Spinal cord (tissue), 10 donors: ENCODE measurements around the gene LINGO1. TPM values are rescaled to one million over a fixed set of nuclear protein-coding genes. Genes with fewer than 3 reads are reported as not detected.

Experiments
- DNase-seq, 6 donors: peaks; one replicate each; pipeline versions ENCODE4 v3.0.0 to v3.0.0-alpha.2; 2013 to 2015; ENCODE audit warnings: low spot score in 6 of 6, low read depth in 4 of 6
- H3K27ac ChIP-seq: one replicate; pipeline ENCODE4 v1.5.1; 2013; ENCODE audit warnings: low read depth, low read length, control low read depth
- H3K27me3 ChIP-seq: one replicate; pipeline ENCODE4 v1.6.1; 2013; ENCODE audit warnings: low read length; ENCODE audit not compliant: control insufficient read depth, insufficient read depth
- H3K36me3 ChIP-seq: one replicate; pipeline ENCODE4 v1.6.1; 2013; ENCODE audit warnings: low read length; ENCODE audit not compliant: control insufficient read depth, insufficient read depth
- H3K4me1 ChIP-seq: one replicate; pipeline ENCODE4 v1.6.1; 2013; ENCODE audit warnings: low read length; ENCODE audit not compliant: control insufficient read depth, insufficient read depth
- H3K4me3 ChIP-seq: one replicate; pipeline ENCODE4 v1.5.1; 2013; ENCODE audit warnings: low read depth, low read length, control low read depth
- H3K9me3 ChIP-seq: one replicate; pipeline ENCODE4 v1.6.1; 2013; ENCODE audit warnings: low read length; ENCODE audit not compliant: control insufficient read depth, insufficient read depth
- WGBS: methylation state at CpG from one replicate; pipeline ENCODE4 v1.1.5; 2013; ENCODE audit warnings: missing lambda C conversion rate; ENCODE audit not compliant: insufficient coverage; 5-methylcytosine and 5-hydroxymethylcytosine counted together
- polyA plus RNA-seq, 2 donors: library from polyadenylated mRNA; unstranded; fragments of 120-200 nt; gene quantifications; one replicate each; pipeline ENCODE4 v1.2.1, GENCODE V29; 2013; ENCODE audit not compliant: insufficient read length in 2 of 2
- total RNA-seq, 2 donors: library from RNA; depleted of rRNA in 1 of 2; stranded (reverse); fragments of 120-200 nt in 1 of 2; fragments of >200 nt in 1 of 2; gene quantifications; one replicate each; pipeline versions ENCODE4 v1.2.3 to v1.2.4, GENCODE V29; 2013 to 2014
- donor health status: healthy.

LINGO1 gene
- total and polyA plus RNA-seq, 4 donors: 13.7 to 149 (median 83.7) TPM

GRCh38 chr15:77620960-77621647, 11.6 kb downstream of the LINGO1 start:
- H3K9me3 ChIP-seq: no peaks in the 10 kb centered on the region
- H3K27me3 ChIP-seq: no peaks in the 10 kb centered on the region
- DNase-seq: no peak
- peaks cover 53% of the 10 kb centered on the region for H3K36me3 ChIP-seq
- no peak overlapping the region for H3K27ac ChIP-seq
- 87% methylated on average over 2 of the region's 4 CpGs for WGBS
- H3K4me1 ChIP-seq: peaks cover 76% of the 10 kb centered on the region
- no peak overlapping the region for H3K4me3 ChIP-seq

GRCh38 chr15:77620297-77620696, 12.4 kb downstream of the LINGO1 start:
- 60% methylated on average over 7 of the region's 7 CpGs for WGBS
- Histone ChIP-seq H3K36me3 (peaks cover 61% of the 10 kb centered on the region), H3K27ac (no peak overlapping the region), H3K27me3 (no peaks in the 10 kb centered on the region), H3K4me3 (no peak overlapping the region), H3K9me3 (no peaks in the 10 kb centered on the region), H3K4me1 (peaks cover 68% of the 10 kb centered on the region)
- no peak for DNase-seq

- Histone ChIP-seq H3K4me1 (peaks cover 66% of the 10 kb centered on the region), H3K4me3 (no peak overlapping the region), H3K36me3 (peaks cover 64% of the 10 kb centered on the region), H3K27ac (no peak overlapping the region), H3K27me3 (no peaks in the 10 kb centered on the region), H3K9me3 (no peaks in the 10 kb centered on the region)
- no peak for DNase-seq
- WGBS: 58% methylated on average over 6 of the region's 6 CpGs
Observed at GRCh38 chr15:77619883-77620282, 12.8 kb downstream of the LINGO1 start.

- 57% methylated on average over 9 of the region's 12 CpGs for WGBS
- no peak for DNase-seq
- H3K4me3 ChIP-seq: no peak overlapping the region
- no peaks in the 10 kb centered on the region for H3K9me3 ChIP-seq
- H3K36me3 ChIP-seq: peaks cover 66% of the 10 kb centered on the region
- H3K27me3 ChIP-seq: no peaks in the 10 kb centered on the region
- H3K4me1 ChIP-seq: peaks cover 44% of the 10 kb centered on the region
- H3K27ac ChIP-seq: no peak overlapping the region
Observed at GRCh38 chr15:77617476-77618230, 15.1 kb downstream of the LINGO1 start.

GRCh38 chr15:77616072-77616471, 16.6 kb downstream of the LINGO1 start:
- no peak for DNase-seq
- H3K27ac ChIP-seq: no peak overlapping the region
- 59% methylated on average over 6 of the region's 8 CpGs for WGBS
- peaks cover 63% of the 10 kb centered on the region for H3K36me3 ChIP-seq
- no peaks in the 10 kb centered on the region for H3K27me3 ChIP-seq
- H3K9me3 ChIP-seq: no peaks in the 10 kb centered on the region
- H3K4me1 ChIP-seq: peaks cover 45% of the 10 kb centered on the region
- H3K4me3 ChIP-seq: no peak overlapping the region

- H3K4me3 ChIP-seq: no peak overlapping the region
- DNase-seq: no peak
- H3K9me3 ChIP-seq: no peaks in the 10 kb centered on the region
- no peaks in the 10 kb centered on the region for H3K27me3 ChIP-seq
- 92% methylated on average over 31 of the region's 31 CpGs for WGBS
- H3K4me1 ChIP-seq: peaks cover 46% of the 10 kb centered on the region
- H3K27ac ChIP-seq: no peak overlapping the region
- H3K36me3 ChIP-seq: peaks cover 63% of the 10 kb centered on the region
Observed at GRCh38 chr15:77615472-77615871, 17.2 kb downstream of the LINGO1 start.

GRCh38 chr15:77614251-77614806, 18.4 kb downstream of the LINGO1 start:
- Histone ChIP-seq H3K36me3 (peaks cover 63% of the 10 kb centered on the region), H3K9me3 (no peaks in the 10 kb centered on the region), H3K4me3 (no peak overlapping the region), H3K27me3 (no peaks in the 10 kb centered on the region), H3K27ac (no peak overlapping the region), H3K4me1 (peaks cover 43% of the 10 kb centered on the region)
- DNase-seq: no peak
- WGBS: 97% methylated on average over 48 of the region's 48 CpGs

GRCh38 chr15:77613814-77614213, 18.9 kb downstream of the LINGO1 start:
- WGBS: 96% methylated on average over 22 of the region's 23 CpGs
- H3K9me3 ChIP-seq: no peaks in the 10 kb centered on the region

GRCh38 chr15:77612958-77613601, 19.6 kb downstream of the LINGO1 start:
- H3K9me3 ChIP-seq: no peaks in the 10 kb centered on the region
- H3K27me3 ChIP-seq: no peaks in the 10 kb centered on the region
- no peak overlapping the region for H3K27ac ChIP-seq
- H3K36me3 ChIP-seq: peaks cover 60% of the 10 kb centered on the region
- no peak overlapping the region for H3K4me3 ChIP-seq
- no peak for DNase-seq
- 84% methylated on average over 4 of the region's 8 CpGs for WGBS
- H3K4me1 ChIP-seq: peaks cover 53% of the 10 kb centered on the region

More at GRCh38 chr15:77613814-77614213, 18.9 kb downstream of the LINGO1 start:
- DNase-seq: no peak
- Histone ChIP-seq H3K27me3 (no peaks in the 10 kb centered on the region), H3K36me3 (peaks cover 63% of the 10 kb centered on the region), H3K4me3 (no peak overlapping the region), H3K4me1 (peaks cover 48% of the 10 kb centered on the region), H3K27ac (no peak overlapping the region)
